Glutamatergic neuron (in vitro differentiated cells): ENCODE measurements around the gene NLGN4X. TPM values are rescaled to one million over a fixed set of nuclear protein-coding genes. Genes with fewer than 3 reads are reported as not detected.

Experiments
- DNase-seq: peaks from one replicate; pipeline ENCODE4 v3.0.0; 2022
- H3K27ac Mint-ChIP-seq: one replicate; pipeline ENCODE4 v1.8.0; 2020; ENCODE audit warnings: mild to moderate bottlenecking, mixed read lengths, inconsistent platforms; ENCODE audit not compliant: unreplicated experiment
- H3K27me3 Mint-ChIP-seq: one replicate; pipeline ENCODE4 v1.8.0; 2020; ENCODE audit warnings: mild to moderate bottlenecking, moderate library complexity, mixed read lengths, inconsistent platforms; ENCODE audit not compliant: unreplicated experiment
- H3K36me3 Mint-ChIP-seq: one replicate; pipeline ENCODE4 v1.8.0; 2020; ENCODE audit warnings: mild to moderate bottlenecking, mixed read lengths, inconsistent platforms; ENCODE audit not compliant: unreplicated experiment
- H3K4me1 Mint-ChIP-seq: one replicate; pipeline ENCODE4 v1.8.0; 2020; ENCODE audit warnings: mild to moderate bottlenecking, low read depth, mixed read lengths, inconsistent platforms; ENCODE audit not compliant: unreplicated experiment
- H3K4me3 Mint-ChIP-seq: one replicate; pipeline ENCODE4 v1.8.0; 2020; ENCODE audit warnings: mild to moderate bottlenecking, mixed read lengths, inconsistent platforms; ENCODE audit not compliant: unreplicated experiment
- H3K9me3 Mint-ChIP-seq: one replicate; pipeline ENCODE4 v1.8.0; 2020; ENCODE audit warnings: mild to moderate bottlenecking, moderate library complexity, mixed read lengths, inconsistent platforms; ENCODE audit not compliant: unreplicated experiment
- CTCF ChIP-seq: fragments of 200-600 bp; sonication (generic); IDR thresholded peaks from one replicate; pipeline ENCODE4 v1.5.0; 2021; ENCODE audit not compliant: partially characterized antibody, unreplicated experiment
- total RNA-seq: library from RNA; stranded (reverse); fragmentation: NEBNext Ultra II Directional; extraction: Animal tissue kit (Norgen Biotek cat#: 25700); gene quantifications from one replicate; pipeline ENCODE4 v1.2.1, GENCODE V29; 2021; ENCODE audit not compliant: unreplicated experiment

The NLGN4X gene
- total RNA-seq, 1 donor from 2014 or later = 40.9 TPM

- DNase-seq = no peak
- no peak for TF ChIP-seq CTCF
- Mint-ChIP-seq H3K4me1 (peaks cover 2% of the 10 kb centered on the region), H3K27ac (no peak overlapping the region), H3K9me3 (no peaks in the 10 kb centered on the region), H3K36me3 (no peaks in the 10 kb centered on the region), H3K4me3 (no peak overlapping the region), H3K27me3 (no peaks in the 10 kb centered on the region)
Observed at GRCh38 chrX:5857232-5857631, 371.4 kb downstream of the NLGN4X start.

DNA sequence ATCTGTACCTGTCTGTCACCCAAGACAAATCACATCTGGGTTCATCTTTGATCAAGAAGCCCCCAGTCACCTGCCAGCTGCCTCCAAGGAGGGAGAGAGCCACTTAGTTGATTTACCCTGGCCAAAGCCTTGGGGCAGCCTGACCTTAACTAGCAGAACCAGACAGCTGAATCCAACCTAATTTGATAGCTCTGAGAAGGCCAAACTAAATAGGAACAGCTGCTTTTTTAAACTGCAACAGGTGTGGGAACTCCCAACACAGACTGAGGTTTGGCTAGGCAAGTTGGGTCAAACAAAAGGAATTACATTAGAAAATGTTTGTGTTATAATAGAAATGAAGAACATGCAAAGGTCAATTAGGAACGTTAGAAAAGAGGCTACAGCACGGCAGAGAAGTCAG is 375.7 kb downstream of the NLGN4X start:
- no peaks in the 10 kb centered on the region for H3K9me3 Mint-ChIP-seq
- no peak for TF ChIP-seq CTCF
- H3K27me3 Mint-ChIP-seq = no peaks in the 10 kb centered on the region
- H3K4me1 Mint-ChIP-seq = peaks cover 2% of the 10 kb centered on the region
- no peak overlapping the region for H3K4me3 Mint-ChIP-seq
- no peaks in the 10 kb centered on the region for H3K36me3 Mint-ChIP-seq
- no peak for DNase-seq
- no peak overlapping the region for H3K27ac Mint-ChIP-seq

- no peaks in the 10 kb centered on the region for H3K36me3 Mint-ChIP-seq
- H3K27ac Mint-ChIP-seq = no peak overlapping the region
- H3K9me3 Mint-ChIP-seq = no peaks in the 10 kb centered on the region
- DNase-seq = no peak
- no peak overlapping the region for H3K4me3 Mint-ChIP-seq
- no peaks in the 10 kb centered on the region for H3K27me3 Mint-ChIP-seq
- H3K4me1 Mint-ChIP-seq = no peaks in the 10 kb centered on the region
- no peak for TF ChIP-seq CTCF
Observed at GRCh38 chrX:5842601-5843000, 386.1 kb downstream of the NLGN4X start.
